GM21717 (cell line): ENCODE results near the gene PDSS2.

Experiments used
- ATAC-seq: cut with Tn5 transposase; IDR thresholded peaks from one replicate; pipeline ENCODE4 v1.9.1; 2021; ENCODE audit warnings: mild to moderate bottlenecking, moderate library complexity; ENCODE audit not compliant: unreplicated experiment

The PDSS2 gene

DNA sequence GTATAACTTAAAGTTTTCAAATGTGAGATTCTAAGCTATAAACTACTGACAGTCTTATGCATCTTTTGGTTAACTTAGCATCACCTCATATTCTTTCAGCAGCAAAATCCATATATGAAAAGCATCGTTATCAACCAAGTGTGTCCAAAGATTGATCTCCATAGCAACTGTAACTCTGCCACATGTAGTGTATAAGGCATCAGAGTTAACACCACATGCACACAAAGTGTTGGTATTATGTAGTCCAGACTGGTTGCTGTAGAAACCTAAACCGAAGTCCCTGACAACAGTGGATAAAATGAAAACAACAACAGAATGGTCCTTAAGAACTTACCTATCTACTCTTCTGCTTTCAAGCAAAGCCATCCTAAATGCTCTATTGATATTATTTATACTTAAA, 39.6 kb downstream of the PDSS2 start:
- ATAC-seq = no peak

DNA sequence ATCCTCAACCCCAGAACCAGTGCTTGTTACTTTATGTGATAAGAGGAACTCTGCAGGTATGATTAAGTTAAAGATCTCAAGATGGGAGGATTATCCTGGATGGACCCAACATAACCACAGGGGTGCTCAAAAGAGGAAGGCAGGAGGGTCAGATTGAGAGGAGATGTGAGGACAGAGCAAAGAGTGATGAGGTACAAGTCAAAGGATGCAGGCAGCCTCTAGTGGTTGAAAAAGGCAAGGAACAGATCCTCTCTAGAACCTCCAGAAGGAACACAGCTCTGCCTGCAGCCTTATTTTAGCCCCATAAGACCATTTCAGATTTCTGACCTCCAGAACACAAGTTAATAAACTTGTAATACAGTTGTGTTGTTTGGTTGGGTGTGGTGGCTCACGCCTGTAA, 41.2 kb downstream of the PDSS2 start:
- ATAC-seq = no peak

DNA sequence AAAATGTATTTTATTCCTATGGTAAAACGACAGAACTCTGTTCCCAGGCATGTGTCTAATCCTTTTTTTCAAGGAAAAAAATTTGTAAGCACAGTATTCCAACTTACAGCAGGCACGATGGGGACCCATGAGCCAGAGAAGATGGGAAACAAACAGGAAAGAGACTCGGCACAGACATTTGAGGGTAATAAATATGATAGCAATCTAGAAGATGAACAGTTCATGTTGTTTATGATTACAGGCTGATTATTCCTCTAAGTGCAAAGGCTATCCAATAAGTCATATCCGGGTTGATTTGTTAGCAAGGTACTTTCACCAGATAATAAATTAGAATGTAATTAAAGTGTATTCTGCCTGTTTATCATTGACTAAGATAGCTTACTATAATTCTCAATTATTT, 43.2 kb downstream of the PDSS2 start:
- ATAC-seq = no peak

DNA sequence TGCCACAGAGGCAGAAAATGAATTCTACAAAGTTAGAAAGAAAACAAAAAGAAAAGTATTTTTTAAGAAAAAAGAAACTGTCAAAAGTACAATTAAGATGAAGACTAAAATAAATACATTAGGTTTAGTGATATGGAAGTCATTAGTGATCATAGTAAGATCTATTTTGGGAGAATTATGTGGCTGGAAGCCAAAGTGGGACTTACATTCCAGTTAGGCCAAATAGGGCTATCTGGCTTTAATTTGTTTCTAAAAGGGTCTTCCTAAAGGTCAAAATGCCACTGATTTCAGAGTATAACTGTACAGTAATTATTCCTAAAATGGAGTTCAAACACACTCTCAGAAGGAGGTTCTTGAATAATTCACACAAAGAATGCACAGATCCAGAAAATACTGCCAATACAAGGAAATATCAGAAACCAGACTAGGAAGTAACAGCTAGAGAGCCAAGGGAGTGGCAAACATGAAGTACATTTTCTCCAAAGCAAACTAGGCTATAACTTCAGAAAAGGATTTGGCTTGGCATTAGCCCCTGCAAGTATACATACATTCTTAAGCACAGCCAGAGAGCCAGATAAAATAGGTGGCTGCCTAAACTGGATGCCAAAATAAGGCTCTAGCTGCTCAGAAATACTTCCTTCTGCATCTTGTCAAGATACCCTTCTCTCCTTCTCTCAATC, 45.3 kb downstream of the PDSS2 start:
- ATAC-seq = no peak

DNA sequence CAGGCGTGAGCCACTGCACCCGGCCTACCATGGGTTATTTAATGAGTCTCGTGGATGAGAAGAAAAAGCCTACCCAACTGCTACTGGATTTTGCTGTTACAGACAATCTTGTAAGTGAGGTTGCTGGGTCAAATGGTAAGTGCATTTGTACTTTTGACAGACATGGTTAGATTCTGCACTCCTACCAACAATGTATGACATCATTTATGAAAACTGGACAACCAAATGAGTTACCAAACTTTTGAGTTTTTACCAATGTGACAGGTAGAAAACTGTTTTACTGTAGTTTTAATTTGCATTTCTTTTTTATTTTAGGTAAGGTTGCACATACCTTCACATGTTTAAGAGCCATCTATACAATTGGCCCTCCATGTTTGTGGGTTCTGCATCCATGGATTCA, 48.2 kb downstream of the PDSS2 start:
- ATAC-seq = no peak

DNA sequence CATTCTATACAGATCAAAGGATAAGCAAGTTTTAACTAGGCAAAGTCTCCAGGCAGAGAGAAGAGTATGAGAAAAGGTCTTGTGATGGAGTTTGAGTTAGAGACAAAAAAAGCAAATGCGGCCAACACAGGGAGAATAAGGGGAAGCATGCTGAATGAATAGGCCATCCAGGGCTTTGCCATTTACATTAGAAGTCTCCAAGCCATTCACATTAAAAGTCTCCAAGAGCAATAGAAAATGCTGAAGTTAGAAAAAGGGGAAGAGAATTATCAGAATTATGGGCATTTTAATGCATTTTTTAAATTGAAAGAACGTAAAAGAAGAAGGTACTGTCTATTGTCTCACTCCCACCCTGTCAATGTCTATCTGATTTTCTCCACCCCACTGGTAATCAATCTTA, 49.4 kb downstream of the PDSS2 start:
- ATAC-seq = no peak

DNA sequence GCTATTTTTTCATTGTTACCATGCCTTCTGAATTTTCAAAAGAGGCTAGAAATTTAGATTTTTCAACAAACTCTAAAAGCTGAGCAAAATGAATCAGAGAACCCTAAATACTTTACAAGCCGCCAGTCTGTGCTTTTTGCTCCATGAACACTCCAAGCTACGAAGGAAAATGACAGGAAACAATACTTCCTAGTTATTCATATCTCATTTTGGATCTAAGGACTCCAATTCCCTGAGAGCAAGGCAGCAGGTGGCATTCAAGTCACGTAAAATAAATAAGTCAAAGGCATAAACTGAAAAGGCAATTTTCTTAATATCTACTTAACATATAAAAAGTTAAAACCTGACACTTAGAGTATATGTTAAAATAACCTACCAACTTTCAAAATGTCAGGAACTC, 50.6 kb downstream of the PDSS2 start:
- ATAC-seq = no peak

DNA sequence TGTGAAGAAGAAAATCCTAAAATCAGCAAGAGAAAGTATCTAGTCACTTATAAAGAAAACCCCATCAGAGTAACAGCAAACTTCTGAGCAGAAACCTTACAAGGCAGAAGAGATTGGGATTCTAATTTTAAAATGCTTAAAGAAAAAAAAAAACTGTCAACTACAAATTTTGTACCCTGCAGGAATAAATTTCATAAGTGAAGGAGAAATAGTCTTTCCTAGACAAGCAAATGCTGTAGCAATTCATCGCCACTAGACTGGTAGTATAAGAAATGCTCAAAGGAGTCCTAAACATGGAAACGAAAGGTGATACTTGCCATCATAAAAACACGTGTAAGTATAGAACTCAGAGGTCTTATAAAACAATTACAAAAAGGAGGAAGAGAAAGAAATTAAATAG, 54.4 kb downstream of the PDSS2 start:
- ATAC-seq = no peak

DNA sequence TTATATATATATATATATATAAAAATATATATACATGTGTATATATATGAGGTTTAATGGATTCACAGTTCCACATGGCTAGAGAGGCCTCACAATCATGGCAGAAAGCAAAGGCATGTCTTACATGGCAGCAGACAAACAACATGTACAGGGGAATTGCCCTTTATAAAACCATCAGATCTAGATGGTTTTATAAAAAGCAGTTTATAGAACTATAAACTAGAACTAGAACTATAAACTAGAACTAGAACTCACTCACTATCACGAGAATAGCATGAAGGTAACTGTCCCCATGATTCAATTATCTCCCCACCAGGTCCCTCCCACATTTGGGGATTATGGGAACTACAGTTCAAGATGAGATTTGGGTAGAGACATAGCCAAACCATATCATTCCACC, 56.8 kb downstream of the PDSS2 start:
- no peak for ATAC-seq

DNA sequence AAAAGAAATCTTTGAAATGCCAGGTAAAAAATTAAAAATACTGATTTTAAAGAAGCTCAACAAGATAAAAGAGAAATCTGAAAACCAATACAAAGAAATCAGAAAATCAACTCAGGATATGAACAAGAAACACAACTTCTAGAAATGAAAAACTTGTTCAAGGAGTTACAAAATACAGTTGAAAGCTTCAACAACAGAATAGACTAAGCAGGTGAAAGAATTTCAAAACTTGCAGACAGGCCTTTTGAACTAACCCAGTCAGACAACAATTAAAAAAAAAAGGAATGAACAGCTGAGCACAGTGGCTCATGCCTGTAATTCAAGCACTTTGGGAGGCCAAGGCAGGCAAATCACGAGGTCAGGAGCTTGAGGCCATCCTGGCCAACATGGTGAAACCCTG, 57.8 kb downstream of the PDSS2 start:
- no peak for ATAC-seq

DNA sequence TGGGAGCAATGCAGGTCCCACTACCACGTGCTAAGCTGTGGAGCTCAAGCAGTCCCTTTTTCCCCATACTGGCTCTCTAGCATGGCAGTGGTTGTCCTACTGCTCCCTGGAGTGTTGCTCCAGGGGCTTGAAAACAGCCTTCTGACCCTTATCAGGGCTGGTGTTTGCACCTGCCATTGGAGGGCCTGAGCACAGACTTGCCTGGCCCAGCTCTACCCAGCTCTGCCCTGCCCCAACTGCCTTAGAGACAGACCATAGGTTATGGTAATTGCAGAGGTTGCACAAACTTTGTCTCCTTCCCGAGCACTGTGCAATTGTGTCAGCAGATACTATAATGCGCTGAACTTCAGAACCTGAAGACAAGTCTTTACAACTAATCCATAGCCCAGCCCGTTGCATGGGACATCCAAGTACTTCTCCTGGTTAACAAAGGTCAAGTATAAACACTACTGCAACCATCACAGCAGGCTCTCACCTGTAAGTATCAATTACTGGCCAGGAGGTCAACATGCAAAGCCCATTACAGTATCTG, 58.7 kb downstream of the PDSS2 start:
- ATAC-seq = no peak

DNA sequence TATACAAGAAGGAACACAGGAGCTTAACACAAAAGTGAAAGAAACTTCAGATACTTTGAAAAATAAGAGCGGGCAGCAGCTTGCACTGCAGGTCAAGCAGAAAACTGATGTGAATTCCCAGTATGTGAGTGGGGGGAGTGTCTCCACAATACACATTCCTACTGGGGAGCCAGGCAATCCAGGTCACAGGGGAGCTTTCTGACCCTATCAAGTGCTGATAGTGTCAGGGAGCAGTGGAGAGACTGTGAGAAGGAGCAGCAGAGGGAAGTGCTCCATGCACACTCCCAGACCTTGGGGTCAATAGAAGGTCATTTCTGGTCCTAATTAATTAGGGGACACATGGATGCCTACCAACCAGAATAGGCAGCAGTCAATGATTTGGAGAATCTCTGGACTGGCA, 59.4 kb downstream of the PDSS2 start:
- ATAC-seq = no peak

DNA sequence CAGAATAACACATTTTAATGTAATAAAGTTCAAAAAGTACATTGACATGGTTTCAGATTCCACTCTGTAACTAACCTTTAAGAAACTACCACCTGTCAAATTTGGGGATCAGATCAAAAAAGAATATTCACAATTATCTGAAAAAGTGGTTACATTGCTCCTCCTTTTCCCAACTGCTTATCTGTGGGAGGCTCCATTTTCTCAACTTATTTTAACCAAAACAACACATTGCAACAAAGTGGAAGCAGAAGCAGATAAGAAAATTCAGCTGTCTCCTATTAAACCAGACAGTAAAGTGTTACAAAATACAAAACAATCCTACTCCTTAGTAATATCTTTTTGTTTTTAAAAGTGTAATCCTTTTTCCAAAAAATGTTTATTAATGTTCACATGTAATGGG, 61.4 kb downstream of the PDSS2 start:
- ATAC-seq = no peak

DNA sequence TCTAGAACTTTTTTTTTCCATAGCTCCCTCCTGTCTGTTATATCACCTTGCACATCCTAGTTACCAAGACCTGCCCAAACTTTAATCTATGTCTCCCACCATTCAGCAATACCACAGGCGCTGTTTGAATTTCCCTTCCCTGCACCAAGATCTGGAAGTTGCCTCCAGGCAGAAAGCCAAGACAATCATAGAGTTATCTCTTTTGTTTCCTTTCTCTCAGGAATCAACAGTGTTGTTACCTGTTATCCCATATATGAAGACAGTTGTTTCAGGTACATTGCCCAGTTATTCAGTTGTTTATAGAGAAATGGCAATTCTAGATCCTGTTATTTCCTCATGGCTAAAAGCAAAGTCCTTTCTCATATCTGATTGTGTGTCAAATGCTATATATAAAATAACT, 63.2 kb downstream of the PDSS2 start:
- ATAC-seq = no peak

DNA sequence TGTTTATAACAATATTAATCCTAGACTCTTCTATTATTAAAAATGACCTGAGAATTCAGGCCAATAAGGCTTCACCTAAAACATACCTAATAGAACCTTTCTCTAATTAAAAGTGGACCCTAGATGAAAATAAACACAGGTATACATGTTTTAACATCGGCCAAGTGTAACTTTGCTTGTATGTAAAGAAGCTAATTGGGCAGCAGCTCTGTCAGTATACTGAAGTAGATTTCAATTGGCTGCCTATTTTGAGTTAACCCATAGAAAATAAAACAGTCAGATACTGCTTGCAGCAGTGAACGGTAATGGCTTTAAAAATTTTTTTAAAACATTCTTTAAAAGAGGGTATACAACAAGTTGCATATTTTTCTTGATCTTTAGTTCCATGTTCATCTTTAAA, 67.3 kb downstream of the PDSS2 start:
- ATAC-seq = no peak

DNA sequence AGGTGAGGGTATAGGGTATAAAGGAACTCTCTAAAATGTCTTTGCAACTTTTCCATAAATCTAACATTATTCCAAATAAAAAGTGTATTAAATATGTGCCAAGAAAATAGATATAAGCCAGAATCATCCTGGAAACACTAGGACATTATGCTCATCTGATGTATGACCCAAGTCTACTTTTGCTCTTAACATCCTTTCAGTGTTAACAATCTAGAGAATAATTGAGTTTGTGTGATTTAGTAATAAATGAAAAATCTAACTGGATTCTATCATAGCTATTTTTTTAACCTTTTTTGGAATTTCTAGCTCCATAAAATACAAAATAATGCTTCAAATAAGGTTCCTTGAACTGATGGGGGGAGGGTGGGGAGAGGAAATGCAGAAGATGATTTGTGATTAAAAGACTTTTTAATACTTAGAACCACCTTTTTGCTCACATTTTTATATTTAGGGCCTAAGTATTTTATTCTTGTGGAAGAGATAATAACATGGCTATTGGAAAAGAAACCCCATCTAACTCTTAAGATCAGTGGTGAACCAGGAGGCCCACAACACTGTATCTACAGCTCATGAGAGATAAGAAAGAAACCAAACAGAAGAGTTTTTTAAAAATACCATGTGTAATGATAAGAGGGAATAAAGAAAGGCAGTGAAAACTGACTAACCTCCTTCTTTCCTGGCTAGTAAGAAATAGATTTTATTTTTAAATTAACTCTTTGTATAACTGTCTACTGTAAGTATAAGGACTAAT, 68.5 kb downstream of the PDSS2 start:
- no peak for ATAC-seq

DNA sequence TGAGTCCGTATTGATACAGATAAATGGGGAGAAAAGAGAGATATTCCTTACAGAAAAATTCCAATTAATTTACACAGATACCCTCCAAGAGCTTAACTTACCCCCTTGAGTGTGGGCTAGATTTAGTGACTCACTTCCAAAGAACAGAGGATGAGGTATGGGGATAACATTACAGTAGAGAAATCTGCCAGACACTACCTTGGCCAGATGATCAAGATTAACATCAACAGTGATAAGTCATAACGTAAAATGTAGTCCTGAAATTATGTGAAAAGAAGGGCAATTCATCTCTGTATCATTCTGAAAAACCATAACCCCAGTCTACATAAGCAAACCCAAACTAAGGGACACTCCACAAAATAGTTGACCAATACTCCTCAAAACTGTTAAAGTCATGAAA, 69.3 kb downstream of the PDSS2 start:
- ATAC-seq = no peak

DNA sequence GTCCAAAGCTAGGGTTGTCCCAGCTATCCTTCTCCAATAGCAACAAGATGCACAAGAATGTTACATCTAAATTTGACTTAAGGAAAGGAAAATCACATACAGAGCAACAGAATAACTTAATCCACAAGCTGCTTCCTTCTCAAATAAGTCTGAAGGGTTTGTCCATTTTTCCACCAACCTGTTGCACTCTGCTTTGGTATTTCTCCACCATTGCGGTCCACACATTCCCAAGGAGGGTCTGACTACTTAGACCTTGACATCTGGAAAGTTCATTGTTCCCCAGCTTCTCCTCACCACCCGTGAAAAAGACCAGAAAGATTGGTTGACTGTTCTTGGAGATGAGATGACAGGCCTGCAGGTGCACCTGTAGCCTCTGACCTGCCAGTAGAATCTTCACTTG, 72.5 kb downstream of the PDSS2 start:
- no peak for ATAC-seq

DNA sequence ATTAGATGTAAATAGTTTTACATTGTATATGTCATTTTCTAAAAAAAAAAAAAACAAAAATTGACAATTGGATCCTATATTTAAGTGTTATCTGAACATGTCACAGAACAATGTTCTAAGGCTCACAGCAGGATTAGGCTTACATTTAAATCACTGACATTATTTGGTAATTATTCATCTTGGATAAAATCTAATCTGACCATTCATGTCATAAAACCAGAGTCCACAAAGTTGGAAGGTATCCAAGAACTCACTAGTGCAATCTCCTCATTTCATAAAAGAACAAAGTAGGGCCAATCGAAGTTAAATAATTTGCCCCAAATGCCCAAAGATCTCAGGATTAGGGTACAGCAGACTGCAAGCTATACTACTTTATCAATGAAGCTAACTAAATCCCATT, 73.0 kb downstream of the PDSS2 start:
- no peak for ATAC-seq

DNA sequence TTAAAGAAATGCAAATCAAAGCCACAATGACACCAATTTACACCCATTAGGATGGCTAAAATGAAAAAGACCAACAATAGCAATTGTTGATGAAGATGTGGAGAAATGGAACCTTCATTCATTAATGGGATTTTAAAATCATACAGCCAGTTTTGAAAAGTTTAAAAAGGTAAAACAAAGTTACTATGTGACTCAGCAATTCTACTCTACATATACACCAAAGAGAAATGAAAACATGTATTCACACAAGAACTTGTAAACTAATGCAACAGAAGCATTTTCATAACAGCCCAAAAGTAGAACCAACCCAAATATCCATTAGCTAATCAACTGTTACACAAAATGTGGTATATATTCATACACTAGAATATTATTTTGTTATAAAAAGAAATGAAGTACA, 75.7 kb downstream of the PDSS2 start:
- ATAC-seq = no peak

DNA sequence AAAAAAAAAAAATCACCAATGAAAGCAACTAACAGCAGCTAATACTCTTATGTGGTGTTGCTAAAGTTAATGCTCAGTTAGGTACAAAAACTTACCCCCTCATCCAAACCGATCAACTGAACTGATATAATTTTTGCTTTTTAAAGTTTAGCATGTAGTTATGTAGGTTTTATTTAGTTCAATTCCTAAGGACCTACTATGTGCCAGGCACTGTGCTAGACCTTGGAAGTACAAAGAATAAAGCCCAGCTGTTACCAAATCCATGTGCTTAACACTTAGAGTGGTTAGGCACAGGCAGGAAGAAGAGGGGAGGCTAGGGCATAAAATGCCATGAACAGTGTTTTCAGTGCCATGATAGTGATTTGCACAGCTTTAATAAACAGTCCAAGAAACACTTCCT, 85.1 kb downstream of the PDSS2 start:
- ATAC-seq = no peak

DNA sequence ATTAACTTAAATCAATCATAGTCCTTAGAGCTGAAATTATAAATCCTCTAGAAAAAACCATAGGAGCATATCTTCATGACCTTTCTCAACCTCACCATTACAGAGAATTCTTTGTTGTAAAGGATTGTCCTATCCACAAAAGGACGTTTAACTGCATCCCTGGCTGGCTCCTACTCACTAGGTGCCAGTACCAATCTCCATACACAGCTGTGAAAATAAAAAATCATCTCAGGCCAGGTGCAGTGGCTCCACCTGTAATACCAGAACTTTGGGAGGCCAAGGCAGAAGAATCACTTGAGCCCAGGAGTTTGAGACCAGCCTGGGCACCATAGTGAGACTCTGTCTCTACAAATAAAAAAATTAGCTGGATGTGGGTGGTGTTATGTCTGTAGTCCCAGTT, 89.9 kb downstream of the PDSS2 start:
- no peak for ATAC-seq

DNA sequence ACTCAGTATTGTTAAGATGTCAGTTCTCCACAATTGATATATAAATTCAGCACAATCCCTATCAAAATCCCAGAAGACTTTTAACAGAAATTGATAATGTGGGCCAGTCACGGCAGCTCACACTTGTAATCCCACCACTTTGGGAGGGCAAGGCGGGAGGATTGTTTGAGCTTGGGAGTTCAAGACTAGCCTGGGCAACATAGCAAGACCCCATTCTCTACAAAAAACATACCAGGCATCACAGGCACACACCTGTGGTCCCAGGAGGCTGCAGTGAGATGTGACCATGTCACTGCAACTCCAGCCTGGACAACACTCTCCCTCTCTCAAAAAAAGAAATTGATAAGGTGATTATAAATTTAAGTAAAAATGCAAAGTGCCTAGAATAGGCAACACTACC, 90.9 kb downstream of the PDSS2 start:
- ATAC-seq = no peak
